ENCODE results near the gene EDN2. TPM values are rescaled to one million over a fixed set of nuclear protein-coding genes. Genes with fewer than 3 reads are reported as not detected.

The EDN2 gene
- total RNA-seq, 1 donor from 2014 or later, result not detected

GRCh38 chr1:41469706-41470105 lies 14.8 kb downstream of the EDN2 start:
- Mint-ChIP-seq H3K36me3 (ENCODE audit: low read depth) (no peaks in the 10 kb centered on the region), H3K27me3 (ENCODE audit: low read depth) (no peaks in the 10 kb centered on the region), H3K4me1 (no peaks in the 10 kb centered on the region), H3K9me3 (no peaks in the 10 kb centered on the region), H3K4me3 (no peak overlapping the region), H3K27ac (ENCODE audit: unreplicated experiment) (no peak overlapping the region)
- no peak for DNase-seq (ENCODE audit: low read depth, low spot score)
- no peak for TF ChIP-seq CTCF (conservative IDR thresholded peaks at IDR 0.05)

- no peak for DNase-seq (ENCODE audit: low read depth, low spot score)
- H3K27ac Mint-ChIP-seq (ENCODE audit: unreplicated experiment), result no peak overlapping the region
- H3K9me3 Mint-ChIP-seq, result no peaks in the 10 kb centered on the region
- H3K4me3 Mint-ChIP-seq, result no peak overlapping the region
- H3K4me1 Mint-ChIP-seq, result no peaks in the 10 kb centered on the region
- H3K36me3 Mint-ChIP-seq (ENCODE audit: low read depth), result no peaks in the 10 kb centered on the region
- H3K27me3 Mint-ChIP-seq (ENCODE audit: low read depth), result no peaks in the 10 kb centered on the region
- no peak for TF ChIP-seq CTCF (conservative IDR thresholded peaks at IDR 0.05)
Observed at GRCh38 chr1:41468122-41468762, 16.2 kb downstream of the EDN2 start.

- no peak overlapping the region for H3K4me3 Mint-ChIP-seq
- H3K27me3 Mint-ChIP-seq (ENCODE audit: low read depth), result no peaks in the 10 kb centered on the region
- no peaks in the 10 kb centered on the region for H3K36me3 Mint-ChIP-seq (ENCODE audit: low read depth)
- H3K27ac Mint-ChIP-seq (ENCODE audit: unreplicated experiment), result no peak overlapping the region
- no peaks in the 10 kb centered on the region for H3K4me1 Mint-ChIP-seq
- H3K9me3 Mint-ChIP-seq, result no peaks in the 10 kb centered on the region
- TF ChIP-seq CTCF (conservative IDR thresholded peaks at IDR 0.05), result no peak
- no peak for DNase-seq (ENCODE audit: low read depth, low spot score)
Observed at GRCh38 chr1:41467673-41468072, 16.8 kb downstream of the EDN2 start.

- no peak overlapping the region for H3K27ac Mint-ChIP-seq (ENCODE audit: unreplicated experiment)
- H3K9me3 Mint-ChIP-seq, result no peaks in the 10 kb centered on the region
- no peaks in the 10 kb centered on the region for H3K36me3 Mint-ChIP-seq (ENCODE audit: low read depth)
- H3K27me3 Mint-ChIP-seq (ENCODE audit: low read depth), result no peaks in the 10 kb centered on the region
- no peak for TF ChIP-seq CTCF (conservative IDR thresholded peaks at IDR 0.05)
- no peak overlapping the region for H3K4me3 Mint-ChIP-seq
- peaks cover 7% of the 10 kb centered on the region for H3K4me1 Mint-ChIP-seq
- DNase-seq (ENCODE audit: low read depth, low spot score), result no peak
Observed at GRCh38 chr1:41466146-41466545, 18.3 kb downstream of the EDN2 start.

- H3K27me3 Mint-ChIP-seq (ENCODE audit: low read depth), result no peaks in the 10 kb centered on the region
- H3K9me3 Mint-ChIP-seq, result no peaks in the 10 kb centered on the region
- DNase-seq (ENCODE audit: low read depth, low spot score), result no peak
- peaks cover 7% of the 10 kb centered on the region for H3K4me1 Mint-ChIP-seq
- H3K4me3 Mint-ChIP-seq, result no peak overlapping the region
- no peak overlapping the region for H3K27ac Mint-ChIP-seq (ENCODE audit: unreplicated experiment)
- no peaks in the 10 kb centered on the region for H3K36me3 Mint-ChIP-seq (ENCODE audit: low read depth)
- TF ChIP-seq CTCF (conservative IDR thresholded peaks at IDR 0.05), result no peak
Observed at GRCh38 chr1:41465741-41466140, 18.7 kb downstream of the EDN2 start.

Measured in neural crest cell (in vitro differentiated cells).